ENCODE measurements around the gene PPM1F. TPM values are rescaled to one million over a fixed set of nuclear protein-coding genes. Genes with fewer than 3 reads are reported as not detected.

PPM1F gene
- polyA plus RNA-seq, 1 donor (not counting 4 experiments of a cell fraction or from before 2014, with no cell fraction given), result 18.2 TPM

- FAIRE-seq (no peak), DNase-seq (ENCODE audit: low read depth, low spot score) (no peak)
- H3K27me3 ChIP-seq (ENCODE audit: control insufficient read depth, extremely low read depth, insufficient read depth, low read length), result no peaks in the 10 kb centered on the region
- peak overlapping the region; percentile 97 for H3K4me2 ChIP-seq (ENCODE audit: control insufficient read depth, extremely low read depth, insufficient read depth, low read depth, low read length)
- H3K27ac ChIP-seq (ENCODE audit: control insufficient read depth, insufficient read depth, low read length), result peak overlapping the region; percentile 85
- H3K9me1 ChIP-seq (ENCODE audit: control insufficient read depth, extremely low read depth, insufficient read depth, low read length), result no peaks in the 10 kb centered on the region
- H4K20me1 ChIP-seq (ENCODE audit: control insufficient read depth, extremely low read depth, insufficient read depth, low read length), result peaks cover 2% of the 10 kb centered on the region
- H3K4me1 ChIP-seq (ENCODE audit: control insufficient read depth, extremely low read depth, insufficient read depth, low read length), result peaks cover 9% of the 10 kb centered on the region
- peak overlapping the region; percentile 96 for H3K9ac ChIP-seq (ENCODE audit: control insufficient read depth, extremely low read depth, insufficient read depth, low read length)
- no peak overlapping the region for H2AFZ ChIP-seq (ENCODE audit: control insufficient read depth, low read length)
- no peaks in the 10 kb centered on the region for H3K9me3 ChIP-seq (ENCODE audit: control insufficient read depth, low read depth, low read length)
- H3K36me3 ChIP-seq (ENCODE audit: control insufficient read depth in 2 of 2, extremely low read depth in 1 of 2, insufficient read depth in 2 of 2, low read length in 2 of 2), result peaks cover 4 to 12% of the 10 kb centered on the region in 2 experiments
- peak overlapping the region; percentile 88 to 97 (median 97) for H3K4me3 ChIP-seq (ENCODE audit: control insufficient read depth in 2 of 3, extremely low read depth in 1 of 3, insufficient read depth in 2 of 3, low read depth in 1 of 3, low read length in 3 of 3)
- dilution Hi-C loops (cut with MboI; ENCODE audit: extremely low pct_ligation_motif_present, low sequenced_read_pairs), result no loop called here
- peaks cover 34% of the 10 kb centered on the region for H3K79me2 ChIP-seq (ENCODE audit: control insufficient read depth, insufficient read depth, low read length)
- no peak for TF ChIP-seq EZH2 (IDR thresholded peaks at IDR 0.05; ENCODE audit: low read length)
- no peak for TF ChIP-seq CTCF (optimal IDR thresholded peaks at IDR 0.05 in 1 of 3, IDR thresholded peaks at IDR 0.05 in 1 of 3, conservative IDR thresholded peaks at IDR 0.05 in 1 of 3; ENCODE audit: extremely low read depth in 1 of 3, insufficient read depth in 2 of 3, low read length in 3 of 3)
These were observed 29.2 kb upstream of the PPM1F start for GRCh38 chr22:21981874-21982273.

GRCh38 chr22:21980547-21980946 is 27.9 kb upstream of the PPM1F start:
- H3K4me2 ChIP-seq (ENCODE audit: control insufficient read depth, extremely low read depth, insufficient read depth, low read depth, low read length), result no peak overlapping the region
- no peak for TF ChIP-seq CTCF (optimal IDR thresholded peaks at IDR 0.05 in 1 of 3, IDR thresholded peaks at IDR 0.05 in 1 of 3, conservative IDR thresholded peaks at IDR 0.05 in 1 of 3; ENCODE audit: extremely low read depth in 1 of 3, insufficient read depth in 2 of 3, low read length in 3 of 3)
- TF ChIP-seq EZH2 (IDR thresholded peaks at IDR 0.05; ENCODE audit: low read length), result no peak
- no peak overlapping the region for H3K9ac ChIP-seq (ENCODE audit: control insufficient read depth, extremely low read depth, insufficient read depth, low read length)
- H4K20me1 ChIP-seq (ENCODE audit: control insufficient read depth, extremely low read depth, insufficient read depth, low read length), result peaks cover 2% of the 10 kb centered on the region
- peaks cover 9% of the 10 kb centered on the region for H3K4me1 ChIP-seq (ENCODE audit: control insufficient read depth, extremely low read depth, insufficient read depth, low read length)
- no peak for DNase-seq (ENCODE audit: low read depth, low spot score)
- no peak overlapping the region for H3K27ac ChIP-seq (ENCODE audit: control insufficient read depth, insufficient read depth, low read length)
- peaks cover 38% of the 10 kb centered on the region for H3K79me2 ChIP-seq (ENCODE audit: control insufficient read depth, insufficient read depth, low read length)
- H3K9me3 ChIP-seq (ENCODE audit: control insufficient read depth, low read depth, low read length), result no peaks in the 10 kb centered on the region
- no peaks in the 10 kb centered on the region for H3K9me1 ChIP-seq (ENCODE audit: control insufficient read depth, extremely low read depth, insufficient read depth, low read length)
- no peak for FAIRE-seq
- no peak overlapping the region for H3K4me3 ChIP-seq (ENCODE audit: control insufficient read depth in 2 of 3, extremely low read depth in 1 of 3, insufficient read depth in 2 of 3, low read depth in 1 of 3, low read length in 3 of 3)
- dilution Hi-C loops (cut with MboI; ENCODE audit: extremely low pct_ligation_motif_present, low sequenced_read_pairs), result no loop called here
- peaks cover 6 to 17% of the 10 kb centered on the region in 2 experiments for H3K36me3 ChIP-seq (ENCODE audit: control insufficient read depth in 2 of 2, extremely low read depth in 1 of 2, insufficient read depth in 2 of 2, low read length in 2 of 2)
- H3K27me3 ChIP-seq (ENCODE audit: control insufficient read depth, extremely low read depth, insufficient read depth, low read length), result no peaks in the 10 kb centered on the region
- H2AFZ ChIP-seq (ENCODE audit: control insufficient read depth, low read length), result no peak overlapping the region

Measured in keratinocyte (primary cell).